SK-N-SH (cell line): ENCODE measurements around the gene CELF2. TPM values are rescaled to one million over a fixed set of nuclear protein-coding genes. Genes with fewer than 3 reads are reported as not detected.

Experiments used
- CTCF ChIA-PET: fragments of 300-600, 350-600 bp; formaldehyde crosslinking; extraction: SDS; loops from one replicate; lab custom pipeline; 2021; lab: Yijun Ruan, JAX
- POLR2A ChIA-PET: fragments of 350-600 bp; sonication (Branson Sonifier 250); formaldehyde crosslinking; extraction: SDS; loops from one replicate; lab custom pipeline; 2020; ENCODE audit warnings: antibody characterized with exemption, inconsistent platforms; lab: Yijun Ruan, JAX
- DNase-seq: peaks from one replicate; pipeline ENCODE4 v3.0.0; 2012
- H2AFZ ChIP-seq: fragments of 200-600 bp; sonication (generic); 2 replicates; pipeline ENCODE4 v1.8.1; 2016; ENCODE audit warnings: antibody characterized with exemption, mild to moderate bottlenecking, low read depth
- H3F3A ChIP-seq: fragments of 200-600 bp; sonication (generic); replicated peaks from 2 replicates; pipeline ENCODE3; 2016; ENCODE audit warnings: antibody characterized with exemption, mild to moderate bottlenecking; ENCODE audit not compliant: insufficient read depth
- H3K27ac ChIP-seq, 2 experiments: fragments of 200-500 bp in 1 of 2; fragments of 200-600 bp in 1 of 2; sonication (Bioruptor generic) in 1 of 2; sonication (generic), shearing (Covaris generic) in 1 of 2; 2 replicates each; pipeline versions ENCODE4 v1.5.1 to v1.6.1; 2014 to 2016; ENCODE audit warnings: low read depth in 2 of 2, inconsistent platforms in 1 of 2, low read length in 1 of 2, mild to moderate bottlenecking in 1 of 2, mixed read lengths in 1 of 2
- H3K27me3 ChIP-seq: fragments of 200-600 bp; sonication (generic), shearing (Covaris generic); 2 replicates; pipeline ENCODE4 v1.6.1; 2016; ENCODE audit warnings: mixed run types; ENCODE audit not compliant: insufficient read depth
- H3K36me3 ChIP-seq, 2 experiments: fragments of 200-500 bp in 1 of 2; fragments of 200-600 bp in 1 of 2; sonication (Bioruptor generic) in 1 of 2; sonication (generic) in 1 of 2; replicated peaks in 1 of 2; 2 replicates each; pipeline versions ENCODE3 to v1.5.1; 2014 to 2016; ENCODE audit warnings: low read length in 1 of 2, mild to moderate bottlenecking in 1 of 2; ENCODE audit not compliant: insufficient read depth in 2 of 2, control insufficient read depth in 1 of 2
- H3K4me1 ChIP-seq, 2 experiments: fragments of 200-500 bp in 1 of 2; fragments of 200-600 bp in 1 of 2; sonication (Bioruptor generic) in 1 of 2; sonication (generic), shearing (Covaris generic) in 1 of 2; 2 replicates each; pipeline versions ENCODE4 v1.5.1 to v1.6.1; 2014 to 2016; ENCODE audit warnings: low read depth in 1 of 2, low read length in 1 of 2, mixed run types in 1 of 2; ENCODE audit not compliant: insufficient read depth in 2 of 2, control insufficient read depth in 1 of 2
- H3K4me2 ChIP-seq: fragments of 200-600 bp; sonication (generic), shearing (Covaris generic); 2 replicates; pipeline ENCODE4 v1.6.1; 2017; ENCODE audit warnings: mixed run types
- H3K4me3 ChIP-seq, 2 experiments: fragments of 200-500 bp in 1 of 2; fragments of 200-600 bp in 1 of 2; sonication (Bioruptor generic) in 1 of 2; sonication (generic), shearing (Covaris generic) in 1 of 2; 2 replicates each; pipeline versions ENCODE4 v1.5.1 to v1.8.1; 2014 to 2016; ENCODE audit warnings: low read depth in 2 of 2, inconsistent platforms in 1 of 2, low read length in 1 of 2, mild to moderate bottlenecking in 1 of 2, mixed read lengths in 1 of 2, moderate library complexity in 1 of 2
- H3K79me2 ChIP-seq: fragments of 200-600 bp; sonication (generic); 2 replicates; pipeline ENCODE4 v1.8.1; 2017; ENCODE audit warnings: mild to moderate bottlenecking; ENCODE audit not compliant: insufficient read depth
- H3K9ac ChIP-seq: fragments of 200-600 bp; sonication (generic); 2 replicates; pipeline ENCODE4 v1.6.1; 2017; ENCODE audit warnings: mixed run types
- H3K9me2 ChIP-seq: fragments of 200-600 bp; sonication (generic); 2 replicates; pipeline ENCODE4 v1.6.1; 2017; ENCODE audit warnings: mixed run types
- H3K9me3 ChIP-seq: fragments of 200-600 bp; sonication (generic); 2 replicates; pipeline ENCODE4 v1.6.1; 2017; ENCODE audit warnings: mixed run types, mild to moderate bottlenecking, moderate library complexity
- H4K20me1 ChIP-seq: fragments of 200-600 bp; sonication (generic); 2 replicates; pipeline ENCODE4 v1.6.1; 2017; ENCODE audit warnings: mild to moderate bottlenecking, mixed run types; ENCODE audit not compliant: insufficient read depth
- CHD2 ChIP-seq: fragments of 150-350 bp; IDR thresholded peaks from 2 replicates; pipeline ENCODE4 v1.6.1; 2018; ENCODE audit warnings: low read length; ENCODE audit not compliant: partially characterized antibody
- FOXM1 ChIP-seq: IDR thresholded peaks from 2 replicates; pipeline ENCODE4 v1.4.0; 2012; ENCODE audit warnings: low read depth, mild to moderate bottlenecking
- GATA2 ChIP-seq: sonication (generic); formaldehyde crosslinking; IDR thresholded peaks from 2 replicates; pipeline ENCODE4 v1.5.0; 2020; ENCODE audit warnings: mild to moderate bottlenecking, missing genetic modification reagents
- IRF3 ChIP-seq: fragments of 150-350 bp; IDR thresholded peaks from 2 replicates; pipeline ENCODE4 v1.6.1; 2016; ENCODE audit warnings: mild to moderate bottlenecking, low read depth, low read length
- JUND ChIP-seq: IDR thresholded peaks from 2 replicates; pipeline ENCODE4 v1.4.0; 2012
- MEF2A ChIP-seq: IDR thresholded peaks from 2 replicates; pipeline ENCODE4 v1.4.0; 2012; ENCODE audit warnings: low read depth, borderline replicate concordance
- NRF1 ChIP-seq: IDR thresholded peaks from 2 replicates; pipeline ENCODE4 v1.6.1; 2012; ENCODE audit warnings: low read depth, mild to moderate bottlenecking, low read length
- PBX3 ChIP-seq: IDR thresholded peaks from 2 replicates; pipeline ENCODE4; 2012
- RCOR1 ChIP-seq: fragments of 150-350 bp; IDR thresholded peaks from 2 replicates; pipeline ENCODE4 v1.6.1; 2017; ENCODE audit warnings: antibody characterized with exemption, low read length
- REST ChIP-seq: IDR thresholded peaks from 2 replicates; pipeline ENCODE4 v1.6.1; 2012; ENCODE audit warnings: mild to moderate bottlenecking, low read depth, low read length, moderate library complexity
- RXRA ChIP-seq: IDR thresholded peaks from 2 replicates; pipeline ENCODE4 v1.4.0; 2012; ENCODE audit warnings: low read depth, mild to moderate bottlenecking, borderline replicate concordance
- SIN3A ChIP-seq: IDR thresholded peaks from 2 replicates; pipeline ENCODE4 v1.6.1; 2012; ENCODE audit warnings: low read depth, mild to moderate bottlenecking, low read length, moderate library complexity, borderline replicate concordance
- SMC3 ChIP-seq: IDR thresholded peaks from 2 replicates; pipeline ENCODE4 v1.6.1; 2012; ENCODE audit warnings: low read depth, low read length, improper control_type of control experiment
- TCF12 ChIP-seq: IDR thresholded peaks from 2 replicates; pipeline ENCODE4 v1.4.0; 2012
- TEAD4 ChIP-seq: IDR thresholded peaks from 2 replicates; pipeline ENCODE4 v1.4.0; 2012; ENCODE audit warnings: mild to moderate bottlenecking, borderline replicate concordance; ENCODE audit not compliant: insufficient read depth
- USF1 ChIP-seq: IDR thresholded peaks from 2 replicates; pipeline ENCODE4 v1.4.0; 2012; ENCODE audit warnings: low read depth, borderline replicate concordance
- ZBTB33 ChIP-seq: IDR thresholded peaks from 2 replicates; pipeline ENCODE4 v1.4.0; 2012; ENCODE audit warnings: low read depth, borderline replicate concordance
- WGBS: methylation state at CpG from one replicate; pipeline ENCODE4 v1.1.6; 2017; ENCODE audit warnings: low lambda C conversion rate; 5-methylcytosine and 5-hydroxymethylcytosine counted together
- polyA plus RNA-seq, 3 experiments: library from polyadenylated mRNA; depleted of rRNA; stranded (reverse); fragments of >200 nt; gene quantifications; 2 replicates each; pipeline ENCODE4 v1.2.3, GENCODE V29; 2012

Gene CELF2
- polyA plus RNA-seq, 1 of the 3 experiments (the other 2 are of a cell fraction) = 0.03 TPM

GRCh38 chr10:11212288-11213085 lies 194.8 kb downstream of the CELF2 start:
- WGBS = 11% methylated on average over 7 of the region's 7 CpGs
- Histone ChIP-seq H3K27ac (no peak overlapping the region), H3K79me2 (no peaks in the 10 kb centered on the region), H4K20me1 (no peaks in the 10 kb centered on the region), H3K9me3 (no peaks in the 10 kb centered on the region)
- ChIA-PET CTCF (interaction anchor here (0.8 kb wide), 1 partner anchor 41 kb away, joined by 3 read pairs; no protein-coding TSS in a partner anchor), POLR2A (no interaction called here)
- DNase-seq = no peak
- TF ChIP-seq NRF1 = no peak
- TF ChIP-seq JUND = no peak
- TF ChIP-seq CHD2 = no peak
- TF ChIP-seq SIN3A = no peak
- TF ChIP-seq GATA2 (CRISPR knock-in tag) = no peak
- no peak for TF ChIP-seq RXRA
- TF ChIP-seq FOXM1 = no peak
- TF ChIP-seq SMC3 = no peak
- TF ChIP-seq PBX3 = no peak
- TF ChIP-seq USF1 = no peak
- no peak for TF ChIP-seq TEAD4
- no peak for TF ChIP-seq TCF12
- TF ChIP-seq, all 33 proteins: peak for 0
- Histone ChIP-seq H3K4me3 (no peak overlapping the region), H3K36me3 (no peaks in the 10 kb centered on the region), H3F3A (no peaks in the 10 kb centered on the region), H3K4me2 (no peak overlapping the region), H3K9ac (no peak overlapping the region), H2AFZ (no peak overlapping the region), H3K4me1 (no peaks in the 10 kb centered on the region), H3K9me2 (no peaks in the 10 kb centered on the region), H3K27me3 (no peaks in the 10 kb centered on the region)

- H3K4me3 ChIP-seq = no peak overlapping the region
- H2AFZ ChIP-seq = no peak overlapping the region
- no peaks in the 10 kb centered on the region for H3K27me3 ChIP-seq
- ChIA-PET CTCF (no interaction called here), POLR2A (no interaction called here)
- H3K9ac ChIP-seq = no peak overlapping the region
- no peaks in the 10 kb centered on the region for H3K9me2 ChIP-seq
- 14% methylated on average over 4 of the region's 4 CpGs for WGBS
- no peaks in the 10 kb centered on the region for H3K9me3 ChIP-seq
- H3K27ac ChIP-seq = no peak overlapping the region
- H3K36me3 ChIP-seq = no peaks in the 10 kb centered on the region
- no peak overlapping the region for H3K4me2 ChIP-seq
- H3F3A ChIP-seq = no peaks in the 10 kb centered on the region
- H3K4me1 ChIP-seq = no peaks in the 10 kb centered on the region
- no peaks in the 10 kb centered on the region for H3K79me2 ChIP-seq
- DNase-seq = no peak
- no peaks in the 10 kb centered on the region for H4K20me1 ChIP-seq
- TF ChIP-seq REST (no peak), JUND (no peak), MEF2A (no peak), SMC3 (no peak), IRF3 (no peak), FOXM1 (no peak), TCF12 (no peak), USF1 (no peak), RXRA (no peak), RCOR1 (no peak), ZBTB33 (no peak), SIN3A (no peak)
These were observed 195.5 kb downstream of the CELF2 start for GRCh38 chr10:11213137-11213536.
